Measurements from ENCODE around the gene ARID3A. TPM values are rescaled to one million over a fixed set of nuclear protein-coding genes. Genes with fewer than 3 reads are reported as not detected.

Gene ARID3A
- total RNA-seq, 4 donors from 2014 or later = 1.3 to 22.0 (median 3.8) TPM

DNA sequence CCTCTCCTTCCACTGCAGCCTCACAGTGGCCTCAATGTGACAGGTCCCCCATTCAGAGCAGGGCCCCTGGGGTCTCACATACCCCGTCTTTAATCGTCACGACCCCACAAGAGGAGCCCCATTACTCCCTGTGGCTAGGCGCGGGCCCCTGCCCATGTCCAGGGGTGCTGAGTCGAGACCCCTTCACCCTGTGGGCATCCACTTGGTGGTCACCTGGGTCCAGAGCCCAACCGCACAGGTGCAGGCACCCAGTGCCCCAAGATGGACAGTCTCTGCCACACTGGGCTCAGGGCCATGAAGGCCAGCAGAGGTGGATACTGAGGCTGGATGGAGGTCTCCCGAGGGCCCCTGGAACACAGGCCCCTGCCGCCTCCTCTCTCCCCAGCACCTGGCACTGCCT lies 92.1 kb downstream of the ARID3A start:
- H3K4me3 ChIP-seq = no peak overlapping the region
- no peak for DNase-seq
- no peaks in the 10 kb centered on the region for H3K27me3 ChIP-seq
- no peak for TF ChIP-seq POLR2A (IDR thresholded peaks at IDR 0.05)
- TF ChIP-seq, protein P1, sequence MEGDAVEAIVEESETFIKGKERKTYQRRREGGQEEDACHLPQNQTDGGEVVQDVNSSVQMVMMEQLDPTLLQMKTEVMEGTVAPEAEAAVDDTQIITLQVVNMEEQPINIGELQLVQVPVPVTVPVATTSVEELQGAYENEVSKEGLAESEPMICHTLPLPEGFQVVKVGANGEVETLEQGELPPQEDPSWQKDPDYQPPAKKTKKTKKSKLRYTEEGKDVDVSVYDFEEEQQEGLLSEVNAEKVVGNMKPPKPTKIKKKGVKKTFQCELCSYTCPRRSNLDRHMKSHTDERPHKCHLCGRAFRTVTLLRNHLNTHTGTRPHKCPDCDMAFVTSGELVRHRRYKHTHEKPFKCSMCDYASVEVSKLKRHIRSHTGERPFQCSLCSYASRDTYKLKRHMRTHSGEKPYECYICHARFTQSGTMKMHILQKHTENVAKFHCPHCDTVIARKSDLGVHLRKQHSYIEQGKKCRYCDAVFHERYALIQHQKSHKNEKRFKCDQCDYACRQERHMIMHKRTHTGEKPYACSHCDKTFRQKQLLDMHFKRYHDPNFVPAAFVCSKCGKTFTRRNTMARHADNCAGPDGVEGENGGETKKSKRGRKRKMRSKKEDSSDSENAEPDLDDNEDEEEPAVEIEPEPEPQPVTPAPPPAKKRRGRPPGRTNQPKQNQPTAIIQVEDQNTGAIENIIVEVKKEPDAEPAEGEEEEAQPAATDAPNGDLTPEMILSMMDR (IDR thresholded peaks at IDR 0.05) = no peak
- peaks cover 6 to 39% of the 10 kb centered on the region in 2 donors for H3K4me1 ChIP-seq
- H3K9me3 ChIP-seq = no peaks in the 10 kb centered on the region
- intact Hi-C loops (cut with DNase I; ENCODE audit: low total_unique reads) = loop anchor here (5.0 kb wide), 1 partner anchor 174 kb away; no protein-coding TSS in a partner anchor
- no peaks in the 10 kb centered on the region for H3K36me3 ChIP-seq
- no peak overlapping the region for H3K27ac ChIP-seq

DNA sequence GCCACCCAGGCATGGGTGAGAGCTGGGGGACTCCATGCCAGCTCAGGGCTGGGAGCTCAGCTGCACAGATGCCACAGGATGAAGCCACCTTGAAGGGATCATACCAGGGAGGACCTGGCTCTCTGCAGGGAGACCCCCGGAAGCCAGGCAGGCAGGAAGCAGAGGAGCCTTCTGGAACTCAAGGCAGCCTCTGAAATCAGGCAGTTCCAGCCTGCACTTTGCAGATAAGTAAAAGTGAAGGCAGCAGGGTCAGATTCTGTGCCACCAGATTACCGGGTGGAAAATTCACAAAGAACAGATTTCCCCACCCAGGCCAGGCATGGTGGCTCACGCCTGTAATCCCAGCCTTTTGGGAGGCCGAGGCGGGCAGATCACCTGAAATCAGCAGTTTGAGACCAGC lies 92.6 kb downstream of the ARID3A start:
- TF ChIP-seq, protein P1 (IDR thresholded peaks at IDR 0.05) = no peak
- no peak for TF ChIP-seq POLR2A (IDR thresholded peaks at IDR 0.05)
- no peaks in the 10 kb centered on the region for H3K27me3 ChIP-seq
- no peak overlapping the region for H3K27ac ChIP-seq
- H3K9me3 ChIP-seq = no peaks in the 10 kb centered on the region
- intact Hi-C loops (cut with DNase I; ENCODE audit: low total_unique reads) = loop anchor here (5.0 kb wide), 1 partner anchor 174 kb away; no protein-coding TSS in a partner anchor
- no peaks in the 10 kb centered on the region for H3K36me3 ChIP-seq
- no peak for DNase-seq
- H3K4me3 ChIP-seq = no peak overlapping the region
- peaks cover 6 to 39% of the 10 kb centered on the region in 2 donors for H3K4me1 ChIP-seq

DNA sequence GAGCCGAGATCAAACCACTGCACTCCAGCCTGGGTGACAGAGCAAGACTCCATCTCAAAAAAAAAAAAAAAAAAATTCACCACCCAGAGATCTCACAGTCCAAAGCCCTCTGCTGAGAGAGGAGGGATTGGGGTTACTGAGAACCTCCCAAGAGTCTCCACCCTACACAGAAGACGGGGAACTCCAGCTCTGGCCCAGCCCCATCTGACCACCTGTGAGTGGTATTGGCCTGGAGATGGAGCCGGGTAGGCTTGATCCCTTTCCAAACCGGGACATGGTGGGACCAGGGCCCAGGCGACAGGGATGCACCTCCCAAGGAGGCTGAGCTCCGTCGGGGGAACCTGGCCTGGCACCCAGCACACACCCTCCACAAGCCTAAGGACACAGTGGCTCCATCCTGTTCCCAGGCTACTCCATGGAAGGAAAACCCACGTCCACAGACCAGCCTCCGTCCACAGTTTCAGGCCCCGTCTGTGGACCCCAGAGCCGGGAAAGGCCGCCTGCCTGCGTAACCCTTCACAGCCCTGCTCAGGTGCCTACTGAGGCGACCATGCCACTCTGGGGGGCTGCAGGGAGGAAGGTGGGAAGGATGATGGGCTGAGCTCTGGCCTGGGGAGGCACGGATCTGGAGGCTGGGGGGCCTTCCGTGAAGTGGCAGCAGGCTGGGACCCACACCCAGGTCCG lies 93.2 kb downstream of the ARID3A start:
- no peak overlapping the region for H3K27ac ChIP-seq
- TF ChIP-seq, protein P1 (IDR thresholded peaks at IDR 0.05) = no peak
- TF ChIP-seq POLR2A (IDR thresholded peaks at IDR 0.05) = no peak
- H3K27me3 ChIP-seq = no peaks in the 10 kb centered on the region
- H3K9me3 ChIP-seq = no peaks in the 10 kb centered on the region
- no peak for DNase-seq
- peak overlapping the region; percentile 72 to 90 for H3K4me3 ChIP-seq
- intact Hi-C loops (cut with DNase I; ENCODE audit: low total_unique reads) = loop anchor here (5.0 kb wide), 1 partner anchor 173 kb away; no protein-coding TSS in a partner anchor
- no peaks in the 10 kb centered on the region for H3K36me3 ChIP-seq
- peaks cover 6 to 39% of the 10 kb centered on the region in 2 donors for H3K4me1 ChIP-seq

DNA sequence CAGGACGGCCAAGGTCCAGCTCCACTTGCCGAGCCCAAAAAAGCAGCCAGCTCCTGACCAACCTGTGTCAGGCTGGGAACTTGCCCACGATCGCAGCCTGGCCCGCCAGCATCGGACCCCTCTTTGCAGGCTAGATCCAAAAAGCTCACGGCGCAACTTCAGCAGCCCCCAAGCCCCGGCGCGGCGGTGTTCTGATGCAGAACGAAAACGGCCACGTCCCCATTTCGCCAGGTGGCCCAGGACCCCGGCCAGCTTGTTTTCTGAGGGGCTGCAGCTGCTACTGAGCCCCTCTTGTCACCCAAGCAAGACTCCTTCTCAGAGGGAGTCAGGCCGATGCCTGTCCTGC lies 93.8 kb downstream of the ARID3A start:
- TF ChIP-seq, protein P1 (IDR thresholded peaks at IDR 0.05) = no peak
- no peak for TF ChIP-seq POLR2A (IDR thresholded peaks at IDR 0.05)
- H3K27ac ChIP-seq = no peak overlapping the region
- peak overlapping the region; percentile 72 to 90 for H3K4me3 ChIP-seq
- H3K27me3 ChIP-seq = no peaks in the 10 kb centered on the region
- no peaks in the 10 kb centered on the region for H3K36me3 ChIP-seq
- intact Hi-C loops (cut with DNase I; ENCODE audit: low total_unique reads) = loop anchor here (5.0 kb wide), 1 partner anchor 173 kb away; no protein-coding TSS in a partner anchor
- DNase-seq = no peak
- peaks cover 6 to 39% of the 10 kb centered on the region in 2 donors for H3K4me1 ChIP-seq
- H3K9me3 ChIP-seq = no peaks in the 10 kb centered on the region

Measured in uterus (tissue), 4 donors.